ENCODE results near the gene ABHD18.
"Not testable (repeated sequence)": the region's sequence is repeated elsewhere in the genome, so short reads cannot be mapped to it uniquely, and the experiment has no call there.

Gene ABHD18

DNA sequence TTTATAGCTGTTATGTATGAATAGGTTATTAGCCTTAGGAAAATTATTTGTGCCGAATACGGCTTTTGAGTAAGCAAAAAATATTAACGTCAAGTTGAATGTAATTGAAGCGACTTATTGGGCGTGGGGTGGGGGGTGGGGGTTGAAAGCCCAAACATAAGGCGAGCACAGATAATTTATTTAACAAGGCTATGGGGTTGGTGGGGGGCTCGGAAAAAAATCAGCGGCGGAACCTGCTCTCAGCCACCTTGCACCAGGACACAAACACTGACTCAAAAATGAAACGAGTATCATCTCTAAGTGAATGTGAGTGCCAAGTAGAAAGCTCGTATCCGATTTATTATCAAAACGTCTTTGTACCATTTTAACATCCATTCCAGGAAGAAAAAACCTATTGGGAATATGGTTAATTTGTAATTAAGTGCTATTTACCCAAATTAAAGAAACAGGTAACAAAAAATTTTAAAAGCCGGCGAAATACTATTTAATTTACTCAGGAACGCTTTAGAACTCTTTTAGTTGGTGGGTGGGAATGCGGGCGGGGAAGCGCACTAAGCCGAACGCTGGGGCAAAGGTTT is 95.0 kb downstream of the ABHD18 start:
- DNase-seq (ENCODE audit: low read depth), result no peak
- TF ChIP-seq, protein P1, sequence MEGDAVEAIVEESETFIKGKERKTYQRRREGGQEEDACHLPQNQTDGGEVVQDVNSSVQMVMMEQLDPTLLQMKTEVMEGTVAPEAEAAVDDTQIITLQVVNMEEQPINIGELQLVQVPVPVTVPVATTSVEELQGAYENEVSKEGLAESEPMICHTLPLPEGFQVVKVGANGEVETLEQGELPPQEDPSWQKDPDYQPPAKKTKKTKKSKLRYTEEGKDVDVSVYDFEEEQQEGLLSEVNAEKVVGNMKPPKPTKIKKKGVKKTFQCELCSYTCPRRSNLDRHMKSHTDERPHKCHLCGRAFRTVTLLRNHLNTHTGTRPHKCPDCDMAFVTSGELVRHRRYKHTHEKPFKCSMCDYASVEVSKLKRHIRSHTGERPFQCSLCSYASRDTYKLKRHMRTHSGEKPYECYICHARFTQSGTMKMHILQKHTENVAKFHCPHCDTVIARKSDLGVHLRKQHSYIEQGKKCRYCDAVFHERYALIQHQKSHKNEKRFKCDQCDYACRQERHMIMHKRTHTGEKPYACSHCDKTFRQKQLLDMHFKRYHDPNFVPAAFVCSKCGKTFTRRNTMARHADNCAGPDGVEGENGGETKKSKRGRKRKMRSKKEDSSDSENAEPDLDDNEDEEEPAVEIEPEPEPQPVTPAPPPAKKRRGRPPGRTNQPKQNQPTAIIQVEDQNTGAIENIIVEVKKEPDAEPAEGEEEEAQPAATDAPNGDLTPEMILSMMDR (IDR thresholded peaks at IDR 0.05; ENCODE audit: control insufficient read depth, extremely low read depth, insufficient read depth), result no peak
- H3K4me3 ChIP-seq (ENCODE audit: low read depth, low read length), result peak overlapping the region; percentile 68

DNA sequence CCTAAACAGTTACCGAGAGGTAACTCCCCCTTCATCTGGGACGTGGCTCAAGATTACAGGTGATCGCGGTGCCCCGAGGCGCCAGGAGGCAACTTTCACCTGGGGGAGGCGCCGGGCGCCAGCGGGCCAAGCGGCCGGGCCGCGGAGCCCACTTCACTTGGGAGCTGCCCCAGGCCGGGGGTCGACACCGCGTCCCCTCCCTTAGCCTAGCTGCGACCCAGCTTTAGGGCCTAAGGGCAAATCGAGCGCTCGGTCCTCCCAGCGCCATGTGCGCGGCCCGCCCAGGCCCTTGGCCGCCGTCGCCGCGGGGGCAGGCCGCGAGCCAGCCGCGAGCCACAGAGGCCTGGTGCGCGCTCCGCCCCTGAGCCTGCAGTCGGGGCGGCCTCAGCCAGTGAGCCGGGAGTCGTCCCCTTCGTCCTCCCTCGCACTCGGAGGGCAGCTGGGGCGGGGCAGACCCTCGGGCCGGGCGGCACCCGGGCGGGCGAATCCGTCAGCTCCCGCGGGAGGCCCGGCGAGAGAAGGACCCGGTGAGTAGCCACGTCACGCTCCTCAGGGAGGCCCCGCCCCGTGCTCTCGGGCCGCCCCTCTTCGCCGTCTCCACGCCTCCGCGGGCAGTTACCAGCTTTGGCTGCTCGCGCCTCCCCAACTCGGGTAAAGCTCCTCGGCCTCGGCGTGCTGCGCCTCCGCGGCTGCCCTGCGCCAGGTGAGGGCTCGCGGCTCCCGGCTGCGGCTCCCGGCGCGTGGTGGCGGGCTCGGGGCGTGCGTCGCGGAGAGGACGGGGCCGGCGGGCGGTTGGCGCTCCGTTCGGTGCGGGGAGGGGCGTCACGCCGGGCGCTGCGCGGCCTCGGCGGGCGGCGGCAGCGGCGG is 95.7 kb downstream of the ABHD18 start, which contains the start of gene LARP1B:
Gene LARP1B (plus strand): TSS at position 614 of the 867 bp plus-strand sequence. CDS start 13,640 bp downstream, outside the sequence.
- TF ChIP-seq, protein P1 (IDR thresholded peaks at IDR 0.05; ENCODE audit: control insufficient read depth, extremely low read depth, insufficient read depth), result no peak
- H3K4me3 ChIP-seq (ENCODE audit: low read depth, low read length), result peak within 1 kb of the TSS; percentile 68
- peak; percentile 83 for DNase-seq (ENCODE audit: low read depth)

DNA sequence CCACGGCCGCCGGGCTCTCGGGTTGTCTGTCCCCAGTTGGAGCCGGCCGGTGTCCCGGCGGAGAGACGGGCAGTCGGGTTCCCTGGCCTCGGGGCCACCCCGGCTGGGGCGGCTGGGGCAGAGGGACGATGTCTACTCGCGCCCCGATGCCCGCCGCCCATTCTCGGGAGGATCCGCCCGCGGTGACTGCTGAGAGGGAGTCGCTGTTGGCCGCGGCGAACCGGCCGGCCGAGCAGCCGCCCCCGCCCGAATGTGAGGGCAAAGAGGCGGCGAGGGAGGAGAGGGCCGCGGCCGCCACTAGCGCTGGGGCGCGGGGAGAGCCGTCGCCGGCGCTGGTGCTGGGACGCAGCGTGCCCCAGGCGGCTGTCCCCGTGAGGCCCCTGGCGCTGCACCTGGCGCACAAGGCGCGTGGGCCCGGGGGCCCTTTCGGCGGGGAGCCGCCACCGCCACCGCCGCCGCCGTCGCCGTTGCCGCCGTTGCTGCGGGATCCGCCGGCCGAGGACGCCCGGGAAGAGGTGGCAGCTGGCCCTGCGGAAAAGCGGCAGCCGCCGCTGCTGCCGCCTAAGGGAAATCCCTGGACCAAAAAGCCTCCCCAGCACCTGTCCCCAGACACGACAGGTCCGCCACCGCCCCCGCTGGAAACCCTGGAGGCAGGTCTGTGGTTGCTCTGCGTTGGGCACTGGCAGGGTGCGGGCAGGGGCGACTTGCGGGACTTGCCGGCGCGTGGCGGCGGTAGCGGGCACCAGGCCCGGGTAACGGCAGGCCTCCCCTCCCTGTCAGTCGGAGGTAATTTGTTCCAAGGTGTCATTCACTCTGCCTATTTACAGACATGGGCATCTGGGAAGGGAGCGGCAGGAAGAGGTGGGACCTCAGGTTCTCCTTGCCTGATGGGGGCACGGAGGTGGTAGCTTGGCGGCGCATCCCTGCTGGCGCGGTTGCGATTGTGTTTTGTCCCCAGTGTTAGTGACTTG is 96.6 kb downstream of the ABHD18 start:
- peak overlapping the region; percentile 68 for H3K4me3 ChIP-seq (ENCODE audit: low read depth, low read length)
- DNase-seq (ENCODE audit: low read depth), result no peak
- TF ChIP-seq, protein P1 (IDR thresholded peaks at IDR 0.05; ENCODE audit: control insufficient read depth, extremely low read depth, insufficient read depth), result peak; percentile 36

DNA sequence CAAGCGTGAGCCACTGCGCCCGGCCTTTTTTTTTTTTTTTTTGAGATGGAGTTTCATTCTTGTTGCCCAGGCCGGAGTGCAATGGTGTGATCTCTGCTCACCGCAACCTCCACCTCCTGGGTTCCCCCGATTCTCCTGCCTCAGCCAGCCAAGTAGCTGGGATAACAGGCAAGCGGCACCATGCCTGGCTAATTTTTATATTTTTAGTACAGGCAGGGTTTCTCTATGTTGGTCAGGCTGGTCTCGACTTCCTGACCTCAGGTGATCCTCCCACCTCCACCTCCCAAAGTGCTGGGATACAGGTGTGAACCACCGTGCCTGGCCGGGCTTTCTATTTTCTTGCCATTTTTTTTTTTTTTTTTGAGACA is 101.2 kb downstream of the ABHD18 start:
- DNase-seq (ENCODE audit: low read depth); H3K4me3 ChIP-seq (ENCODE audit: low read depth, low read length): not testable (repeated sequence)

DNA sequence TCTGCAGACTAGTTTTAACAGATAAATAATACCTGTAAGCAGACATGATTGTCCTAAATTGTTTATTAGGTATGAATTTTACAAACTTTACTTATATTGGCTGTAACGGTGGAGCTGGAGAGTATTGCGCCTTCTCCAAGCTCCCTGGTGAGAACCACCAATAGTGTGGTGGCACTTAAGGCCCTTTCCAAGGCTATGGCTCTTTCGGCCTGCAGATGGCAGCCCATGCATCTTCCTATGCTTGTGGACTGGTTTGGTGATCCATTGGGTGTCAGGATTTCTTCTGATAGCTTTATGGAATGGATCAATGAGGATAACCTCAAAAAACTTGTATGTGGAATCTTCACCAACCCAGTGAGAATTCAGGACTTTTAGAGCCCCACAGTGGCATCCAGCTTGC is 103.7 kb downstream of the ABHD18 start:
- no peak for DNase-seq (ENCODE audit: low read depth)
- TF ChIP-seq, protein P1 (IDR thresholded peaks at IDR 0.05; ENCODE audit: control insufficient read depth, extremely low read depth, insufficient read depth), result peak; percentile 50
- H3K4me3 ChIP-seq (ENCODE audit: low read depth, low read length), result no peak overlapping the region

DNA sequence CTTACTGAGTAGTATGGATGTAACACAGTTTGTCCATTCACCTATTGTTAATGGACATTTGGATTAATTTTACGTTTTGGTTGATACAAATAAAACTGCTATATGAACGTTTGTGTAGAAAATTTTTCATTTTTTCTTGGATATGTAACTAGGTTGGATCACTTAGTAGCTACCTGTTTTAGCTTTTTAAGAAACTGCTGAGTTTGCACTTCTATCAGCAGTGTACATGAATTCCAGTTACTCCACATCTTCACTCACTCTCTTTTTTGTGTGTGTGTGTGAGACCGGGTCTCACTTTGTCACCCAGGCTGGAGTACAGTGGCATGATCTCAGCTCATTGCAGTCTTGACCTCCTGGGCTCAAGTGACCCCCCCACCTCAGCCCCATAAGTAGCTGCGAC is 111.3 kb downstream of the ABHD18 start:
- DNase-seq (ENCODE audit: low read depth), result no peak
- TF ChIP-seq, protein P1 (IDR thresholded peaks at IDR 0.05; ENCODE audit: control insufficient read depth, extremely low read depth, insufficient read depth), result no peak
- H3K4me3 ChIP-seq (ENCODE audit: low read depth, low read length), result no peak overlapping the region
